ENCODE results near the gene TNS3. TPM values are rescaled to one million over a fixed set of nuclear protein-coding genes. Genes with fewer than 3 reads are reported as not detected.

Gene TNS3
- total and polyA plus RNA-seq, 7 donors, result 17.4 to 43.8 (median 28.8) TPM

DNA sequence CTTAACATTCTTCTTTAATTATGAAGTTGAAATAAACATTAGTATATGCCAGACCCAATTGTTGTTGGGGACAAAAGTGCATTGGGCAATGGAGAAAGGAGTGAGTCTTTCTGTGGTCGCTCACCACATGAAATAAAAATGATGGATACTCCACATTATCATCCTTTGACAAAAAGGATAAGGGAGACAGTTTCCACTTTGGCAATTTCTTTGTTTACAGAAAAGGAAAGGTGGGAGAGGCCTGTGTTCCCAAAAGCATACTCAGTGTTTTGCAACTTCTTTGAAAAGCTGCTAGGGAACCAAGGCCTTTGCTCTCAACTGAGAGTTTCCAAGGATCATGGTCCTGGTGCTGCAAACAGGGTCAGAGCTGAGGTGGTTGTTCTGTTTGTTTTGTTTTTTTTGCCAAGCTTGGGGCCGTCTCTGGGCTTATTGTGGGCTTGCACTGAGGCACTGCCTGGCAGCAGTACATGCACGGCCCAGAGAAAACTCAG is 341.9 kb downstream of the TNS3 start:
- TF ChIP-seq POLR2AphosphoS5 (IDR thresholded peaks at IDR 0.05) (peak; percentile 34 to 70 (median 53)), EP300 (IDR thresholded peaks at IDR 0.05) (no peak), POLR2A (IDR thresholded peaks at IDR 0.05) (no peak)
- TF ChIP-seq, protein P1, sequence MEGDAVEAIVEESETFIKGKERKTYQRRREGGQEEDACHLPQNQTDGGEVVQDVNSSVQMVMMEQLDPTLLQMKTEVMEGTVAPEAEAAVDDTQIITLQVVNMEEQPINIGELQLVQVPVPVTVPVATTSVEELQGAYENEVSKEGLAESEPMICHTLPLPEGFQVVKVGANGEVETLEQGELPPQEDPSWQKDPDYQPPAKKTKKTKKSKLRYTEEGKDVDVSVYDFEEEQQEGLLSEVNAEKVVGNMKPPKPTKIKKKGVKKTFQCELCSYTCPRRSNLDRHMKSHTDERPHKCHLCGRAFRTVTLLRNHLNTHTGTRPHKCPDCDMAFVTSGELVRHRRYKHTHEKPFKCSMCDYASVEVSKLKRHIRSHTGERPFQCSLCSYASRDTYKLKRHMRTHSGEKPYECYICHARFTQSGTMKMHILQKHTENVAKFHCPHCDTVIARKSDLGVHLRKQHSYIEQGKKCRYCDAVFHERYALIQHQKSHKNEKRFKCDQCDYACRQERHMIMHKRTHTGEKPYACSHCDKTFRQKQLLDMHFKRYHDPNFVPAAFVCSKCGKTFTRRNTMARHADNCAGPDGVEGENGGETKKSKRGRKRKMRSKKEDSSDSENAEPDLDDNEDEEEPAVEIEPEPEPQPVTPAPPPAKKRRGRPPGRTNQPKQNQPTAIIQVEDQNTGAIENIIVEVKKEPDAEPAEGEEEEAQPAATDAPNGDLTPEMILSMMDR (IDR thresholded peaks at IDR 0.05), result no peak
- H3K4me3 ChIP-seq, result no peak overlapping the region
- H3K27me3 ChIP-seq, result no peaks in the 10 kb centered on the region
- H3K4me1 ChIP-seq, result peaks cover 0 to 13% (median 0%) of the 10 kb centered on the region in 4 donors
- DNase-seq, result no peak
- WGBS, 2 donors, result 77 to 85% methylated on average over 3 of the region's 3 CpGs
- intact Hi-C loops (cut with DNase I), result no loop called here
- no peaks in the 10 kb centered on the region for H3K9me3 ChIP-seq
- no peaks in the 10 kb centered on the region for H3K36me3 ChIP-seq
- H3K27ac ChIP-seq, result no peak overlapping the region

DNA sequence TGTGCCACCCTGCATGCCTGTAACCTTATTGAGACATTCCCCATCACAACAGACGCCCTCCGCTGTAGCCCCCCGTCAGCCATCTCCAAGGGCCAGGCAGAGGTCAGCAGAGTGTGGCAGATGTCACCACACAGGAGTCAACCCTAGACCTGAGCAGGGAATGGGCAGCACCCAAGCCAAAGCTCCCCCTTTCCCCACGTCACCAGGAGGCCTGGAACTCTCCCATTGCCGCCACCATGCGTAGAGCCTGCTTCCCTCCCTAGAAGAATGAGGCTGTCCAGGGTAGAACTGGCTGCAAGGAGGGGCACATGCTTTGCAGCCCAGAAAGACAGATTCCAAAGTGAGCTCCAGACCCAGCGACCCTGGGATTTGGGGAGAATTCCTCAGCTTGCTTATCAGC is 342.9 kb downstream of the TNS3 start:
- Histone ChIP-seq H3K27ac (peak overlapping the region in 1 of 4 donors; percentile 31), H3K4me3 (no peak overlapping the region), H3K27me3 (no peaks in the 10 kb centered on the region), H3K9me3 (no peaks in the 10 kb centered on the region), H3K4me1 (peaks cover 0 to 13% (median 0%) of the 10 kb centered on the region in 4 donors), H3K36me3 (no peaks in the 10 kb centered on the region)
- WGBS, 2 donors, result 84 to 91% methylated on average over 7 of the region's 7 CpGs
- TF ChIP-seq, protein P1 (IDR thresholded peaks at IDR 0.05), result no peak
- no peak for TF ChIP-seq EP300 (IDR thresholded peaks at IDR 0.05)
- no peak for TF ChIP-seq POLR2AphosphoS5 (IDR thresholded peaks at IDR 0.05)
- no peak for TF ChIP-seq POLR2A (IDR thresholded peaks at IDR 0.05)
- no peak for DNase-seq
- intact Hi-C loops (cut with DNase I), result no loop called here

DNA sequence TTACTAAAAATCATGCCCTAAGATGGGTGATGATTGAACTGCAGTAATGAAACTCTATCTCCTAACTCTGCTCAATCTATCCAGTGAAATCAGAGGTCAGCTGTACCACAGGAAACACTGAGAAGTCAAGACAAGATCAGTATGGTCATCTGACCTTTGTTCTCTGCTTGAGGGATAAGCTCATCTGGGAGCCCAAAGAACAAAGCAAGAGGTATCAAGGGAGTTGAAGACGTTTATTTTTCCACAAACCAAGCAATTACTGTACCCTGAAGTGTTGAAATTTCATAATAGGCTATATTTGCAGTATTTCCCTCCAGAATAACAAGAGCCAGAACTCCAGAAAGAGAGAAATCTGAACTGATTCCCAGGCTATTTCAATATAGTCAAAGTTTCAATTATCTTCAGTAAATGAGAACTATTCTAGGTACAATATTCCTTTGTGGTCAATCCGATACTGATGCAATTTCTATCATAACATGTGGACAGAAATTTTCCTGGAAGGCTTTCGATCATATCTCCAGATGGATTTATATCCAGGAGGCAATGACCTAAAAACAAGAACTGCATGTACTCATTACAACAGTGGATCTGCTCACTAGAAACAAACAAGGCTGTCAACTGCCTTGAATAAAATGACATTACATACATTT is 345.3 kb downstream of the TNS3 start:
- intact Hi-C loops (cut with DNase I), result no loop called here
- DNase-seq, result no peak
- Histone ChIP-seq H3K9me3 (no peaks in the 10 kb centered on the region), H3K27ac (no peak overlapping the region), H3K27me3 (no peaks in the 10 kb centered on the region), H3K36me3 (no peaks in the 10 kb centered on the region), H3K4me1 (peaks cover 0 to 13% (median 0%) of the 10 kb centered on the region in 4 donors), H3K4me3 (no peak overlapping the region)
- TF ChIP-seq POLR2AphosphoS5 (IDR thresholded peaks at IDR 0.05), result peak in 2 of 4 donors; percentile 15 to 16
- TF ChIP-seq POLR2A (IDR thresholded peaks at IDR 0.05), result no peak
- TF ChIP-seq, protein P1 (IDR thresholded peaks at IDR 0.05), result no peak
- WGBS, 2 donors, result 75% methylated on average over 3 of the region's 3 CpGs

DNA sequence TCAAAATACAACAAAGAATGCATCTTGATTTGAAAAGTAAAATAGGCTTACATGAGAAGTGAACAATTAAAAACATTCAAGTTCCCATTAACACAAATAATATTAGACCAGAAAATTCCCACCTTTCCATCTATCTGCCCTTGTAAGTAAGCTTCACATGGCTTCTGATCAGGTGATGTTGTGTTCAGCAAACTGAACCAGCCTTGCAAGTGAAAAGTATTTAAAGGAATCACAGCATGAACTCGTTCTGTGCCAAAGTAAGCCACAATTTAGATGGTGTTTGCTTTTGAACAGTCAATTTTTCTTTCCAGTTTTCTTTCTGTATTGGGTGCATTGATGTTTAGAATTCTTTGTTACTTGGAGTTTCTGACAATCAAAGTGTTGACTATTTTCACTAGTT is 347.9 kb downstream of the TNS3 start:
- no peaks in the 10 kb centered on the region for H3K27me3 ChIP-seq
- intact Hi-C loops (cut with DNase I), result no loop called here
- H3K36me3 ChIP-seq, result no peaks in the 10 kb centered on the region
- H3K4me1 ChIP-seq, result peaks cover 0 to 7% (median 3%) of the 10 kb centered on the region in 4 donors
- H3K4me3 ChIP-seq, result no peak overlapping the region
- TF ChIP-seq, protein P1 (IDR thresholded peaks at IDR 0.05), result no peak
- TF ChIP-seq POLR2AphosphoS5 (IDR thresholded peaks at IDR 0.05) (no peak), POLR2A (IDR thresholded peaks at IDR 0.05) (no peak), EP300 (IDR thresholded peaks at IDR 0.05) (no peak)
- no peak for DNase-seq
- no peaks in the 10 kb centered on the region for H3K9me3 ChIP-seq
- WGBS, 2 donors, result 60 to 76% methylated on average over 1 of the region's 1 CpG
- no peak overlapping the region for H3K27ac ChIP-seq
